ENCODE results near the gene WIPF1. TPM values are rescaled to one million over a fixed set of nuclear protein-coding genes. Genes with fewer than 3 reads are reported as not detected.

The WIPF1 gene
- total and polyA plus RNA-seq, 2 experiments from 2014 or later = 8.3 to 16.7 TPM

- H3K36me3 ChIP-seq = no peaks in the 10 kb centered on the region
- no peaks in the 10 kb centered on the region for H3K9me3 ChIP-seq (ENCODE audit: low read depth)
- no peak overlapping the region for H3K4me3 ChIP-seq
- TF ChIP-seq CTCF (IDR thresholded peaks at IDR 0.05; ENCODE audit: low read depth, low read length) = no peak
- no peaks in the 10 kb centered on the region for H3K27me3 ChIP-seq
- no peak for DNase-seq (ENCODE audit: low read depth in 1 of 2, low spot score in 1 of 2)
- no peaks in the 10 kb centered on the region for H3K4me1 ChIP-seq (ENCODE audit: low read depth)
- H3K27ac ChIP-seq = no peak overlapping the region
These were observed 20.6 kb upstream of the WIPF1 start for GRCh38 chr2:174618179-174618578.

GRCh38 chr2:174617718-174618117 is 20.1 kb upstream of the WIPF1 start:
- Histone ChIP-seq H3K9me3 (ENCODE audit: low read depth) (no peaks in the 10 kb centered on the region), H3K27ac (no peak overlapping the region), H3K4me1 (ENCODE audit: low read depth) (no peaks in the 10 kb centered on the region), H3K36me3 (no peaks in the 10 kb centered on the region), H3K4me3 (no peak overlapping the region), H3K27me3 (no peaks in the 10 kb centered on the region)
- TF ChIP-seq CTCF (IDR thresholded peaks at IDR 0.05; ENCODE audit: low read depth, low read length) = no peak
- DNase-seq (ENCODE audit: low read depth in 1 of 2, low spot score in 1 of 2) = no peak

GRCh38 chr2:174617120-174617519 is 19.5 kb upstream of the WIPF1 start:
- no peaks in the 10 kb centered on the region for H3K4me1 ChIP-seq (ENCODE audit: low read depth)
- no peak for TF ChIP-seq CTCF (IDR thresholded peaks at IDR 0.05; ENCODE audit: low read depth, low read length)
- no peaks in the 10 kb centered on the region for H3K27me3 ChIP-seq
- no peaks in the 10 kb centered on the region for H3K9me3 ChIP-seq (ENCODE audit: low read depth)
- no peak overlapping the region for H3K4me3 ChIP-seq
- H3K36me3 ChIP-seq = no peaks in the 10 kb centered on the region
- DNase-seq (ENCODE audit: low read depth in 1 of 2, low spot score in 1 of 2) = no peak
- no peak overlapping the region for H3K27ac ChIP-seq

GRCh38 chr2:174615871-174616436 is 18.4 kb upstream of the WIPF1 start:
- no peaks in the 10 kb centered on the region for H3K4me1 ChIP-seq (ENCODE audit: low read depth)
- DNase-seq (ENCODE audit: low read depth in 1 of 2, low spot score in 1 of 2) = peak in 1 of 2 donors; percentile 67
- no peaks in the 10 kb centered on the region for H3K9me3 ChIP-seq (ENCODE audit: low read depth)
- H3K36me3 ChIP-seq = no peaks in the 10 kb centered on the region
- no peak overlapping the region for H3K4me3 ChIP-seq
- H3K27ac ChIP-seq = no peak overlapping the region
- no peak for TF ChIP-seq CTCF (IDR thresholded peaks at IDR 0.05; ENCODE audit: low read depth, low read length)
- H3K27me3 ChIP-seq = no peaks in the 10 kb centered on the region

GRCh38 chr2:174614261-174614660 is 16.7 kb upstream of the WIPF1 start:
- no peaks in the 10 kb centered on the region for H3K36me3 ChIP-seq
- H3K27me3 ChIP-seq = no peaks in the 10 kb centered on the region
- H3K4me1 ChIP-seq (ENCODE audit: low read depth) = no peaks in the 10 kb centered on the region
- no peak for TF ChIP-seq CTCF (IDR thresholded peaks at IDR 0.05; ENCODE audit: low read depth, low read length)
- DNase-seq (ENCODE audit: low read depth in 1 of 2, low spot score in 1 of 2) = no peak
- H3K9me3 ChIP-seq (ENCODE audit: low read depth) = no peaks in the 10 kb centered on the region
- H3K4me3 ChIP-seq = no peak overlapping the region
- H3K27ac ChIP-seq = no peak overlapping the region
